ENCODE results near the gene GPANK1. TPM values are rescaled to one million over a fixed set of nuclear protein-coding genes. Genes with fewer than 3 reads are reported as not detected.

GPANK1 gene
- total and polyA plus RNA-seq, 2 of the 4 experiments (the other 2 are of a cell fraction) = 6.1 to 13.8 TPM

DNA sequence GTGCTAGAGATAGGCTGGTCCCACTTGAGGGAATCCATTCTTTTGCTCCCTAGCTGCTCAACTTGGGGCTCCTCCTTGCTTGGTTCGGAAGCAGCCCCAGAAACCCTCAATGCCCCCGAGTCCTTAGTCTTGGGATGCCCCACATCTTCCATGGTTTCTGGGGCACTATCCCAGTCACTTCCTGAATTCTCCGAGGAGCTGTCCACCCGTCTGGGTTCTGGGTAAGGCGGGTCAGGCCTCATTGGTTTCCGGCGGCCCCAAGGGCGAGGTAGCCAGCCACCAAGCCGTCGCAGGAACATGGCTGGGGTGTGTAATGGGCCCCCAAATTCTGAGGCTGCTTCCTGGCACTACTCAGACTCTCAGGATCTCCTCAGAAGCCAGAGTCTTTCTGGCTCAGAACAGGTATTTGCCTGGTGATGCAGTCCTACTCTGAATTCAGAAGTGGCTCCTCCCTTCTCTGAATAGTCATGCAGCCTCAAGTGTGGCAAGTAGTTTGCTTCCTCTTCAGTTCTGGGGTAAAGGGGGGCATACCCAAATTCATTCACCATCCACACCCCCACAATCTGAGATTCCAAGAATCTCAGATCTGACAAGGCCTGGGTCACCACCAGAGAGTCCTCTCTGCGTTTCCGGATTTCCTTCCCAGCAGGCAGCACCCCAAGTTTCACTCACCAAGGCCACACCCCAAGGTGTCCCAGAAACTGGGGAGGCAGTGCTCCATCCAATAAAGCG is 5.0 kb downstream of the GPANK1 start:
- peak; percentile 23 for DNase-seq
- peaks cover 17% of the 10 kb centered on the region; the same call in 1 of the 2 replicates for H3K9me1 ChIP-seq (ENCODE audit: insufficient read depth, low read length)
- H2BK15ac ChIP-seq (ENCODE audit: low read depth, low read length) = no peak overlapping the region
- H3K9me3 ChIP-seq (ENCODE audit: control insufficient read depth, insufficient read depth, low read length) = no peaks in the 10 kb centered on the region
- peak overlapping the region; percentile 90 for H3K56ac ChIP-seq (ENCODE audit: extremely low read depth, insufficient read depth, low read length)
- intact Hi-C loops (cut with micrococcal nuclease) = loop anchor here (5.0 kb wide), 1 partner anchor 172 kb away; no protein-coding TSS in a partner anchor
- H2AK9ac ChIP-seq (replicated peaks; ENCODE audit: low read depth, low read length, poor library complexity) = peak overlapping the region; percentile 90
- in situ Hi-C loops (cut with MboI; ENCODE audit: low sequenced_read_pairs) = no loop called here
- H4K5ac ChIP-seq (ENCODE audit: low read depth, low read length) = peak overlapping the region; percentile 57
- peaks cover 17% of the 10 kb centered on the region for H4K20me1 ChIP-seq (ENCODE audit: insufficient read depth, low read length)
- H3K4me3 ChIP-seq (ENCODE audit: insufficient read depth, low read depth, low read length) = peak overlapping the region; percentile 92
- peak overlapping the region; percentile 18; the same call in 1 of the 2 replicates for H2BK120ac ChIP-seq (ENCODE audit: low read depth, low read length)
- H4K91ac ChIP-seq (ENCODE audit: insufficient read depth, low read depth, low read length) = peak overlapping the region; percentile 86
- peak overlapping the region; percentile 82 to 95 for H4K8ac ChIP-seq (ENCODE audit: low read depth in 2 of 2, low read length in 2 of 2)
- H2AK5ac ChIP-seq (ENCODE audit: low read depth, low read length) = peak overlapping the region; percentile 89
- H3K4me1 ChIP-seq (ENCODE audit: control insufficient read depth, insufficient read depth, low read length) = peaks cover 21% of the 10 kb centered on the region
- ChIA-PET POLR2A (ENCODE audit: unreplicated experiment) (interaction anchor here (1.0 to 1.1 kb wide), 2 partner anchors 43 to 161 kb away, joined by 3 read pairs; partner anchors contain the start of gene ABHD16A), CTCF (no interaction called here)
- H2BK20ac ChIP-seq (ENCODE audit: low read depth, low read length) = no peak overlapping the region
- peak overlapping the region; percentile 78 for H2BK5ac ChIP-seq (ENCODE audit: low read depth, low read length, poor library complexity, severe bottlenecking)
- 39% methylated on average over 7 of the region's 13 CpGs; no CpG with 5 or more reads in 1 of the 2 experiments for WGBS, 2 experiments (ENCODE audit: extremely low coverage in 2 of 2, insufficient read length in 1 of 2)
- peak overlapping the region; percentile 93 for H3K27ac ChIP-seq (ENCODE audit: insufficient read depth, low read length)
- peak overlapping the region; percentile 98 for H3K9ac ChIP-seq (ENCODE audit: low read depth, low read length)
- peak overlapping the region; percentile 47; the same call in 1 of the 2 replicates for H3K18ac ChIP-seq (ENCODE audit: low read depth, low read length)
- H3K27me3 ChIP-seq (ENCODE audit: control insufficient read depth, insufficient read depth, low read length) = no peaks in the 10 kb centered on the region
- dilution Hi-C loops (cut with HindIII; ENCODE audit: low sequenced_read_pairs, unreplicated experiment) = no loop called here
- peak overlapping the region; percentile 87 for H3K4me2 ChIP-seq (ENCODE audit: low read depth, low read length)
- peak overlapping the region; percentile 57 for H3K23ac ChIP-seq (ENCODE audit: low read depth, low read length)
- peak overlapping the region; percentile 89 for H2AFZ ChIP-seq (replicated peaks; ENCODE audit: low read length, poor library complexity)
- H3K14ac ChIP-seq (replicated peaks; ENCODE audit: low read depth, low read length) = peak overlapping the region; percentile 95
- ATAC-seq (ENCODE audit: low read depth) = no peak; the same call in 1 of the 2 replicates
- TSS peak; percentile 43 for BruUV-seq (replicated peaks)
- H3K36me3 ChIP-seq (ENCODE audit: control insufficient read depth, insufficient read depth, low read length) = peaks cover 15% of the 10 kb centered on the region
- H3K79me1 ChIP-seq (ENCODE audit: low read depth in 1 of 2, low read length in 2 of 2) = peaks cover 26 to 80% of the 10 kb centered on the region in 2 experiments; a peak in 3 of 4 replicates
- H3K4ac ChIP-seq (ENCODE audit: low read depth, low read length) = peak overlapping the region; percentile 88
- TF ChIP-seq MXI1 (IDR thresholded peaks at IDR 0.05; ENCODE audit: borderline replicate concordance, low read depth, low read length) (no peak), MAZ (IDR thresholded peaks at IDR 0.05; ENCODE audit: borderline replicate concordance, low read depth, low read length) (no peak), CHD1 (IDR thresholded peaks at IDR 0.05; ENCODE audit: low read depth, low read length) (no peak), RAD21 (IDR thresholded peaks at IDR 0.05; ENCODE audit: low read length) (no peak), NFE2L2 (IDR thresholded peaks at IDR 0.05; ENCODE audit: low read depth, low read length) (no peak), FOS (IDR thresholded peaks at IDR 0.05; ENCODE audit: low read depth, low read length) (no peak), CEBPB (IDR thresholded peaks at IDR 0.05; ENCODE audit: low read depth, low read length) (no peak), MAFK (IDR thresholded peaks at IDR 0.05; ENCODE audit: low read depth, low read length) (no peak), BHLHE40 (IDR thresholded peaks at IDR 0.05; ENCODE audit: low read depth, low read length) (no peak), RFX5 (IDR thresholded peaks at IDR 0.05; ENCODE audit: low read depth, low read length) (no peak), SMC3 (IDR thresholded peaks at IDR 0.05; ENCODE audit: low read depth, low read length) (no peak), RCOR1 (IDR thresholded peaks at IDR 0.05; ENCODE audit: insufficient replicate concordance, low read length) (no peak)
- TF ChIP-seq, protein P1, sequence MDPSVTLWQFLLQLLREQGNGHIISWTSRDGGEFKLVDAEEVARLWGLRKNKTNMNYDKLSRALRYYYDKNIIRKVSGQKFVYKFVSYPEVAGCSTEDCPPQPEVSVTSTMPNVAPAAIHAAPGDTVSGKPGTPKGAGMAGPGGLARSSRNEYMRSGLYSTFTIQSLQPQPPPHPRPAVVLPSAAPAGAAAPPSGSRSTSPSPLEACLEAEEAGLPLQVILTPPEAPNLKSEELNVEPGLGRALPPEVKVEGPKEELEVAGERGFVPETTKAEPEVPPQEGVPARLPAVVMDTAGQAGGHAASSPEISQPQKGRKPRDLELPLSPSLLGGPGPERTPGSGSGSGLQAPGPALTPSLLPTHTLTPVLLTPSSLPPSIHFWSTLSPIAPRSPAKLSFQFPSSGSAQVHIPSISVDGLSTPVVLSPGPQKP (IDR thresholded peaks at IDR 0.05; ENCODE audit: borderline replicate concordance, low read depth, low read length) = no peak
- TF ChIP-seq, protein P2, sequence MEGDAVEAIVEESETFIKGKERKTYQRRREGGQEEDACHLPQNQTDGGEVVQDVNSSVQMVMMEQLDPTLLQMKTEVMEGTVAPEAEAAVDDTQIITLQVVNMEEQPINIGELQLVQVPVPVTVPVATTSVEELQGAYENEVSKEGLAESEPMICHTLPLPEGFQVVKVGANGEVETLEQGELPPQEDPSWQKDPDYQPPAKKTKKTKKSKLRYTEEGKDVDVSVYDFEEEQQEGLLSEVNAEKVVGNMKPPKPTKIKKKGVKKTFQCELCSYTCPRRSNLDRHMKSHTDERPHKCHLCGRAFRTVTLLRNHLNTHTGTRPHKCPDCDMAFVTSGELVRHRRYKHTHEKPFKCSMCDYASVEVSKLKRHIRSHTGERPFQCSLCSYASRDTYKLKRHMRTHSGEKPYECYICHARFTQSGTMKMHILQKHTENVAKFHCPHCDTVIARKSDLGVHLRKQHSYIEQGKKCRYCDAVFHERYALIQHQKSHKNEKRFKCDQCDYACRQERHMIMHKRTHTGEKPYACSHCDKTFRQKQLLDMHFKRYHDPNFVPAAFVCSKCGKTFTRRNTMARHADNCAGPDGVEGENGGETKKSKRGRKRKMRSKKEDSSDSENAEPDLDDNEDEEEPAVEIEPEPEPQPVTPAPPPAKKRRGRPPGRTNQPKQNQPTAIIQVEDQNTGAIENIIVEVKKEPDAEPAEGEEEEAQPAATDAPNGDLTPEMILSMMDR (conservative IDR thresholded peaks at IDR 0.05; ENCODE audit: low read depth, low read length) = no peak

All from IMR-90 (cell line).